MM.1S (cell line): ENCODE results near the gene CD200R1.
"Not testable (repeated sequence)": the region's sequence is repeated elsewhere in the genome, so short reads cannot be mapped to it uniquely, and the experiment has no call there.

Experiments
- CTCF ChIP-seq: fragments of 300-600 bp; sonication (generic); IDR thresholded peaks from 2 replicates; pipeline ENCODE4 v1.5.1; 2016; ENCODE audit warnings: antibody characterized with exemption, low read length, mixed read lengths
- EZH2phosphoT487 ChIP-seq: fragments of 300-600 bp; sonication (generic); IDR thresholded peaks from 2 replicates; pipeline ENCODE4 v1.6.1; 2018; ENCODE audit warnings: antibody characterized with exemption, low read length

DNA sequence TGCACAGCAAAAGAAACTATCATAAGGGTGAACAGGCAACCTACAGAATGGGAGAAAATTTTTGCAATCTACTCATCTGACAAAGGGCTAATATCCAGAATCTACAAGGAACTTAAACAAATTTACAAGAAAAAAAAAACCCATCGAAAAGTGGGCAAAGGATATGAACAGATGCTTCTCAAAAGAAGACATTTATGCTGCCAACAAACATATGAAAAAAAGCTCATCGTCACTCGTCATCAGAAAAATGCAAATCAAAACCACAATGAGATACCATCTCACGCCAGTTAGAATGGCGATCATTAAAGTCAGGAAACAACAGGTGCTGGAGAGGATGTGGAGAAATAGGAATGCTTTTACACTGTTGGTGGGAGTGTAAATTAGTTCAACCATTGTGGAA is 55.4 kb downstream of the CD200R1 start:
- not testable (repeated sequence) for TF ChIP-seq CTCF, EZH2phosphoT487
